DOHH2 (cell line): ENCODE data around the gene ALDH3B1.

Source experiments
- H3F3A ChIP-seq: fragments of 200-600 bp; sonication (generic), shearing (Covaris generic); 2 replicates; pipeline ENCODE4 v1.6.0; 2016; ENCODE audit warnings: antibody characterized with exemption, mild to moderate bottlenecking; ENCODE audit not compliant: control insufficient read depth, insufficient read depth
- H3K27ac ChIP-seq: fragments of 200-600 bp; sonication (generic); 2 replicates; pipeline ENCODE4 v1.5.1; 2014; ENCODE audit warnings: low read depth, mild to moderate bottlenecking, low read length, moderate library complexity
- H3K27me3 ChIP-seq: fragments of 200-600 bp; sonication (generic); 2 replicates; pipeline ENCODE4 v1.6.1; 2014; ENCODE audit warnings: mild to moderate bottlenecking, low read length, mixed read lengths; ENCODE audit not compliant: control insufficient read depth
- H3K36me3 ChIP-seq: fragments of 200-600 bp; sonication (generic); 2 replicates; pipeline ENCODE4 v1.6.1; 2014; ENCODE audit warnings: mild to moderate bottlenecking, low read length, moderate library complexity, mixed read lengths; ENCODE audit not compliant: control insufficient read depth
- H3K4me1 ChIP-seq: fragments of 200-600 bp; sonication (generic); 2 replicates; pipeline ENCODE4 v1.6.1; 2014; ENCODE audit warnings: mild to moderate bottlenecking, low read length, mixed read lengths; ENCODE audit not compliant: control insufficient read depth
- H3K4me2 ChIP-seq: fragments of 200-600 bp; sonication (generic); 2 replicates; pipeline ENCODE4 v1.6.0; 2014; ENCODE audit warnings: mild to moderate bottlenecking, low read length, moderate library complexity
- H3K4me3 ChIP-seq: fragments of 200-600 bp; sonication (generic); 2 replicates; pipeline ENCODE4 v1.5.1; 2014; ENCODE audit warnings: mild to moderate bottlenecking, low read length, mixed read lengths
- H3K79me2 ChIP-seq: fragments of 200-600 bp; sonication (generic); 2 replicates; pipeline ENCODE4 v1.6.1; 2014; ENCODE audit warnings: mild to moderate bottlenecking, low read length, mixed read lengths; ENCODE audit not compliant: control insufficient read depth
- H3K9me2 ChIP-seq: fragments of 200-600 bp; sonication (generic); replicated peaks from 2 replicates; pipeline ENCODE4 v1.6.1; 2014; ENCODE audit warnings: mild to moderate bottlenecking, low read length, mixed read lengths; ENCODE audit not compliant: control insufficient read depth
- H3K9me3 ChIP-seq: fragments of 200-600 bp; sonication (generic); 2 replicates; pipeline ENCODE4 v1.6.1; 2014; ENCODE audit warnings: antibody characterized with exemption, low read length, mixed read lengths; ENCODE audit not compliant: control insufficient read depth, insufficient read depth
- H4K20me1 ChIP-seq: fragments of 200-600 bp; sonication (generic); 2 replicates; pipeline ENCODE4 v1.6.0; 2014; ENCODE audit warnings: low read depth, mild to moderate bottlenecking, antibody characterized with exemption, low read length, moderate library complexity; ENCODE audit not compliant: control insufficient read depth, insufficient read depth
- CTCF ChIP-seq: fragments of 200-600 bp; sonication (generic); IDR thresholded peaks from one replicate; pipeline ENCODE4 v1.5.1; 2014; ENCODE audit warnings: antibody characterized with exemption, mild to moderate bottlenecking, low read depth, low read length; ENCODE audit not compliant: poor library complexity, severe bottlenecking
- EZH2phosphoT487 ChIP-seq: fragments of 200-600 bp; sonication (generic); IDR thresholded peaks from 2 replicates; pipeline ENCODE4 v1.6.1; 2017; ENCODE audit warnings: borderline replicate concordance, mild to moderate bottlenecking, antibody characterized with exemption, low read length, moderate library complexity, mixed read lengths

ALDH3B1 gene

GRCh38 chr11:68026391-68027105 lies 16.4 kb downstream of the ALDH3B1 start:
- H3K4me3 ChIP-seq: no peak overlapping the region
- H3F3A ChIP-seq: no peaks in the 10 kb centered on the region; the same call in 1 of the 2 replicates
- no peaks in the 10 kb centered on the region for H3K36me3 ChIP-seq
- peaks cover 15% of the 10 kb centered on the region for H3K4me1 ChIP-seq
- no peaks in the 10 kb centered on the region for H3K9me2 ChIP-seq
- H3K27me3 ChIP-seq: no peaks in the 10 kb centered on the region
- no peaks in the 10 kb centered on the region for H4K20me1 ChIP-seq
- H3K4me2 ChIP-seq: no peak overlapping the region
- H3K79me2 ChIP-seq: peaks cover 18% of the 10 kb centered on the region
- no peak for TF ChIP-seq EZH2phosphoT487
- TF ChIP-seq CTCF: no peak
- no peak overlapping the region for H3K27ac ChIP-seq
- H3K9me3 ChIP-seq: no peaks in the 10 kb centered on the region

- Histone ChIP-seq H3K27ac (no peak overlapping the region), H3K27me3 (no peaks in the 10 kb centered on the region), H4K20me1 (no peaks in the 10 kb centered on the region), H3K9me3 (no peaks in the 10 kb centered on the region), H3K4me1 (peaks cover 20% of the 10 kb centered on the region), H3K79me2 (peaks cover 29% of the 10 kb centered on the region), H3K4me2 (no peak overlapping the region), H3F3A (no peaks in the 10 kb centered on the region; the same call in 1 of the 2 replicates), H3K9me2 (no peaks in the 10 kb centered on the region), H3K36me3 (peaks cover 9% of the 10 kb centered on the region), H3K4me3 (no peak overlapping the region)
- no peak for TF ChIP-seq CTCF
- TF ChIP-seq EZH2phosphoT487: no peak
Measured at GRCh38 chr11:68027667-68028066, 17.5 kb downstream of the ALDH3B1 start.

- peaks cover 20% of the 10 kb centered on the region for H3K4me1 ChIP-seq
- H3K4me3 ChIP-seq: peak overlapping the region; percentile 81
- peaks cover 22% of the 10 kb centered on the region for H3K36me3 ChIP-seq
- H3K4me2 ChIP-seq: peak overlapping the region; percentile 66
- H3K27ac ChIP-seq: no peak overlapping the region
- no peaks in the 10 kb centered on the region for H3K27me3 ChIP-seq
- no peak for TF ChIP-seq EZH2phosphoT487
- TF ChIP-seq CTCF: no peak
- H3K9me2 ChIP-seq: no peaks in the 10 kb centered on the region
- H4K20me1 ChIP-seq: no peaks in the 10 kb centered on the region
- no peaks in the 10 kb centered on the region for H3K9me3 ChIP-seq
- no peaks in the 10 kb centered on the region; the same call in 1 of the 2 replicates for H3F3A ChIP-seq
- H3K79me2 ChIP-seq: peaks cover 32% of the 10 kb centered on the region
Measured at GRCh38 chr11:68028802-68029545, 18.8 kb downstream of the ALDH3B1 start.
